Liver (tissue), 9 donors: Measurements from ENCODE around the gene SPTBN4. TPM values are rescaled to one million over a fixed set of nuclear protein-coding genes. Genes with fewer than 3 reads are reported as not detected.
"Not testable (repeated sequence)": the region's sequence is repeated elsewhere in the genome, so short reads cannot be mapped to it uniquely, and the experiment has no call there.

ENCODE experiments used
- DNase-seq: peaks from one replicate; pipeline ENCODE4 v3.0.0-alpha.2; 2017; ENCODE audit warnings: low spot score
- H3K27ac ChIP-seq, 2 donors: one replicate each; pipeline ENCODE4 v1.7.0; 2013; ENCODE audit warnings: inconsistent platforms in 2 of 2, low read length in 2 of 2, control low read depth in 1 of 2, low read depth in 1 of 2, mild to moderate bottlenecking in 1 of 2
- H3K27me3 ChIP-seq, 4 donors: one replicate each; pipeline versions ENCODE4 v1.6.1 to v1.7.0; 2013; ENCODE audit warnings: low read length in 3 of 4, inconsistent platforms in 1 of 4, mild to moderate bottlenecking in 1 of 4, moderate library complexity in 1 of 4; ENCODE audit not compliant: control insufficient read depth in 4 of 4, insufficient read depth in 4 of 4
- H3K36me3 ChIP-seq, 4 donors: one replicate each; pipeline versions ENCODE4 v1.6.1 to v1.7.0; 2013; ENCODE audit warnings: low read length in 3 of 4, mild to moderate bottlenecking in 3 of 4, low read depth in 1 of 4, moderate library complexity in 1 of 4; ENCODE audit not compliant: control insufficient read depth in 4 of 4, insufficient read depth in 3 of 4
- H3K4me1 ChIP-seq, 4 donors: one replicate each; pipeline versions ENCODE4 v1.6.1 to v1.7.0; 2013; ENCODE audit warnings: low read length in 3 of 4, mild to moderate bottlenecking in 3 of 4, moderate library complexity in 1 of 4; ENCODE audit not compliant: control insufficient read depth in 4 of 4, insufficient read depth in 4 of 4
- H3K4me3 ChIP-seq, 3 donors: one replicate each; pipeline versions ENCODE4 v1.6.1 to v1.7.0; 2013; ENCODE audit warnings: low read length in 3 of 3, control low read depth in 1 of 3, low read depth in 1 of 3, mild to moderate bottlenecking in 1 of 3
- H3K9ac ChIP-seq, 2 donors: one replicate each; pipeline ENCODE4 v1.7.0; 2013; ENCODE audit warnings: low read length in 2 of 2, mild to moderate bottlenecking in 2 of 2, moderate library complexity in 2 of 2, control low read depth in 1 of 2, low read depth in 1 of 2
- H3K9me3 ChIP-seq, 4 donors: one replicate each; pipeline versions ENCODE4 v1.6.1 to v1.7.0; 2013; ENCODE audit warnings: low read length in 3 of 4; ENCODE audit not compliant: control insufficient read depth in 4 of 4
- FOXA2 ChIP-seq: IDR thresholded peaks from 2 replicates; pipeline ENCODE4 v1.6.1; 2016; ENCODE audit warnings: antibody characterized with exemption
- GABPA ChIP-seq, 2 donors: IDR thresholded peaks in 1 of 2; conservative IDR thresholded peaks in 1 of 2; 2 replicates each; pipeline ENCODE4 v1.6.1; 2016; ENCODE audit warnings: antibody characterized with exemption in 2 of 2, mild to moderate bottlenecking in 1 of 2, moderate library complexity in 1 of 2
- HNF4G ChIP-seq: IDR thresholded peaks from 2 replicates; pipeline ENCODE4 v1.6.1; 2016; ENCODE audit warnings: antibody characterized with exemption
- NR2F2 ChIP-seq: IDR thresholded peaks from 2 replicates; pipeline ENCODE4 v1.6.1; 2016; ENCODE audit warnings: antibody characterized with exemption
- RAD21 ChIP-seq, 2 donors: IDR thresholded peaks; 2 replicates each; pipeline ENCODE4 v1.6.1; 2016; ENCODE audit warnings: antibody characterized with exemption in 2 of 2, mild to moderate bottlenecking in 2 of 2
- TAF1 ChIP-seq: conservative IDR thresholded peaks from 2 replicates; pipeline ENCODE4 v1.6.1; 2016; ENCODE audit warnings: antibody characterized with exemption, mild to moderate bottlenecking
- YY1 ChIP-seq: IDR thresholded peaks from 2 replicates; pipeline ENCODE4 v1.6.1; 2016; ENCODE audit warnings: antibody characterized with exemption, mild to moderate bottlenecking
- WGBS: extraction: QIAGEN DNeasy Blood & Tissue Kit; methylation state at CpG from one replicate; pipeline ENCODE4 v1.1.7; 2013; 5-methylcytosine and 5-hydroxymethylcytosine counted together
- polyA plus RNA-seq, 2 donors: library from polyadenylated mRNA; stranded (reverse) in 1 of 2; unstranded in 1 of 2; fragments of 200-250 nt in 1 of 2; fragments of >200 nt in 1 of 2; fragmentation: Nextera tagmentation in 1 of 2; extraction: Ambion mirVana in 1 of 2; gene quantifications; one replicate each; pipeline versions ENCODE4 v1.2.1 to v1.2.3, GENCODE V29; 2013 to 2015
- total RNA-seq, 2 donors: library from RNA; depleted of rRNA; stranded (reverse); fragments of >200 nt; gene quantifications; one replicate each; pipeline ENCODE4 v1.2.3, GENCODE V29; 2014
- TF ChIP-seq, protein P1 (sequence below): IDR thresholded peaks from 2 replicates; pipeline ENCODE4 v1.6.1; 2016; ENCODE audit warnings: antibody characterized with exemption
- TF ChIP-seq, protein P2 (sequence below): IDR thresholded peaks from 2 replicates; pipeline ENCODE4 v1.6.1; 2016; ENCODE audit warnings: antibody characterized with exemption, mild to moderate bottlenecking
- donor health status: healthy.
- donor health status: healthy.
- donor health status: healthy.
- donor health status: healthy.
- donor health status: healthy.

SPTBN4 gene
- total and polyA plus RNA-seq, 4 donors = 0.13 to 1.1 (median 0.62) TPM

DNA sequence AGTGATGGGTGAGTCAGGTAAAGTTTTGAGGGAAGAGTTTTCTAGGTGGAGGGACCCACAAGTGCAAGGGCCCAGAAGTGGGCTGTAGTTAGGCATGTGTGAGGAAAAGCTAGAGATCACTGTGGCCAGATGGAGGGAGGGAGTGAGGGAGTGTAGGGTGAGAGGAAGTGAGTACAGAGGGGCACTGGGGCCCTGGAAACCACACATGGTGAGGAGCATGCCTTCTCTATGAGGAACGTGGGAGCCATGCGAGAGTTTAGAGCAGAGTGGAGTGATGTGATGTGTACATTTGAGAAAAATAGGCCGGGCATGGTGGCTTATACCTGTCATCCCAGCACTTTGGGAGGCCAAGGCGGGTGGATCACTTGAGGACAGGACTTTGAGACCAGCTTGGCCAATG is 95.1 kb downstream of the SPTBN4 start (continued):
- TF ChIP-seq, protein P1, sequence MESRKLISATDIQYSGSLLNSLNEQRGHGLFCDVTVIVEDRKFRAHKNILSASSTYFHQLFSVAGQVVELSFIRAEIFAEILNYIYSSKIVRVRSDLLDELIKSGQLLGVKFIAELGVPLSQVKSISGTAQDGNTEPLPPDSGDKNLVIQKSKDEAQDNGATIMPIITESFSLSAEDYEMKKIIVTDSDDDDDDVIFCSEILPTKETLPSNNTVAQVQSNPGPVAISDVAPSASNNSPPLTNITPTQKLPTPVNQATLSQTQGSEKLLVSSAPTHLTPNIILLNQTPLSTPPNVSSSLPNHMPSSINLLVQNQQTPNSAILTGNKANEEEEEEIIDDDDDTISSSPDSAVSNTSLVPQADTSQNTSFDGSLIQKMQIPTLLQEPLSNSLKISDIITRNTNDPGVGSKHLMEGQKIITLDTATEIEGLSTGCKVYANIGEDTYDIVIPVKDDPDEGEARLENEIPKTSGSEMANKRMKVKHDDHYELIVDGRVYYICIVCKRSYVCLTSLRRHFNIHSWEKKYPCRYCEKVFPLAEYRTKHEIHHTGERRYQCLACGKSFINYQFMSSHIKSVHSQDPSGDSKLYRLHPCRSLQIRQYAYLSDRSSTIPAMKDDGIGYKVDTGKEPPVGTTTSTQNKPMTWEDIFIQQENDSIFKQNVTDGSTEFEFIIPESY = no peak
- TF ChIP-seq RAD21 (IDR thresholded peaks at IDR 0.05) = no peak
- no peak for TF ChIP-seq YY1

DNA sequence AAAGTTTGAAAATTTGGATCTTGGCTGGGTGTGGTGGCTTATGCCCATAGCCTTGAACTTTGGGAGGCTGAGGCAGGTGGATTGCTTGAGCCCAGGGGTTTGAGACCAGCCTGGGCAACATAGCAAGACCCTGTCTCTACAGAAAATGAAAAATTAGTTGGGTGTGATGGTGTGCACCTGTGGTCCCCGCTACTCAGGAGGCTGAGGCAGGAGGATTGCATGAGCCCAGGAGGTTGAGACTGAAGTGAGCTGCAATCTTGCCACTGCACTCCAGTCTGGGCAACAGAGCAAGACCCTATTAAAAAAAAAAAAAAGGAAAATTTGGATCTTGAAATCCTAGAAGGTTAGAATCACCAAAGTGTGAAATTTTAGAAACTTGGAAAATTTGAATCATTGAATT is 97.7 kb downstream of the SPTBN4 start:
- not testable (repeated sequence) for H3K27me3 ChIP-seq, H3K4me3 ChIP-seq, H3K27ac ChIP-seq, DNase-seq, H3K9ac ChIP-seq, H3K9me3 ChIP-seq, H3K4me1 ChIP-seq, H3K36me3 ChIP-seq
- 86% methylated on average over 1 of the region's 1 CpG for WGBS

DNA sequence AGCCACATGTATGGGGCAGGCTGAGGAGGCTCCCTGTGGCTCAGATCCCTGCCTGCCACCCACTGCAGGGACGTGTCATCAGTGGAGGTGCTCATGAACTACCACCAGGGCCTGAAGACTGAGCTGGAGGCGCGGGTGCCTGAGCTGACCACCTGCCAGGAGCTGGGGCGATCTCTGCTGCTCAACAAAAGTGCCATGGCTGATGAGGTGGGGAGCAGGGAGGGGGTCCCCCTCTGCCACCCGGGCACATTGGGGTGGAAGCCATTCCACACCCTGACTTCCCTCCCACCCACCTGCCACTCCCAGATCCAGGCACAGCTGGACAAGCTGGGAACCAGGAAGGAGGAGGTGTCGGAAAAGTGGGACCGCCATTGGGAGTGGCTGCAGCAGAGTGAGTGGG is 98.6 kb downstream of the SPTBN4 start:
- no peak overlapping the region for H3K9ac ChIP-seq
- DNase-seq = no peak
- no peak overlapping the region for H3K27ac ChIP-seq
- no peak for TF ChIP-seq NR2F2
- TF ChIP-seq, protein P1 = no peak
- no peak for TF ChIP-seq FOXA2
- TF ChIP-seq, protein P2, sequence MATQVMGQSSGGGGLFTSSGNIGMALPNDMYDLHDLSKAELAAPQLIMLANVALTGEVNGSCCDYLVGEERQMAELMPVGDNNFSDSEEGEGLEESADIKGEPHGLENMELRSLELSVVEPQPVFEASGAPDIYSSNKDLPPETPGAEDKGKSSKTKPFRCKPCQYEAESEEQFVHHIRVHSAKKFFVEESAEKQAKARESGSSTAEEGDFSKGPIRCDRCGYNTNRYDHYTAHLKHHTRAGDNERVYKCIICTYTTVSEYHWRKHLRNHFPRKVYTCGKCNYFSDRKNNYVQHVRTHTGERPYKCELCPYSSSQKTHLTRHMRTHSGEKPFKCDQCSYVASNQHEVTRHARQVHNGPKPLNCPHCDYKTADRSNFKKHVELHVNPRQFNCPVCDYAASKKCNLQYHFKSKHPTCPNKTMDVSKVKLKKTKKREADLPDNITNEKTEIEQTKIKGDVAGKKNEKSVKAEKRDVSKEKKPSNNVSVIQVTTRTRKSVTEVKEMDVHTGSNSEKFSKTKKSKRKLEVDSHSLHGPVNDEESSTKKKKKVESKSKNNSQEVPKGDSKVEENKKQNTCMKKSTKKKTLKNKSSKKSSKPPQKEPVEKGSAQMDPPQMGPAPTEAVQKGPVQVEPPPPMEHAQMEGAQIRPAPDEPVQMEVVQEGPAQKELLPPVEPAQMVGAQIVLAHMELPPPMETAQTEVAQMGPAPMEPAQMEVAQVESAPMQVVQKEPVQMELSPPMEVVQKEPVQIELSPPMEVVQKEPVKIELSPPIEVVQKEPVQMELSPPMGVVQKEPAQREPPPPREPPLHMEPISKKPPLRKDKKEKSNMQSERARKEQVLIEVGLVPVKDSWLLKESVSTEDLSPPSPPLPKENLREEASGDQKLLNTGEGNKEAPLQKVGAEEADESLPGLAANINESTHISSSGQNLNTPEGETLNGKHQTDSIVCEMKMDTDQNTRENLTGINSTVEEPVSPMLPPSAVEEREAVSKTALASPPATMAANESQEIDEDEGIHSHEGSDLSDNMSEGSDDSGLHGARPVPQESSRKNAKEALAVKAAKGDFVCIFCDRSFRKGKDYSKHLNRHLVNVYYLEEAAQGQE = no peak
- no peak for TF ChIP-seq GABPA (IDR thresholded peaks at IDR 0.05 in 1 of 2, conservative IDR thresholded peaks at IDR 0.05 in 1 of 2)
- no peak for TF ChIP-seq TAF1
- no peak for TF ChIP-seq YY1
- TF ChIP-seq HNF4G = no peak
- peaks cover 2 to 6% (median 3%) of the 10 kb centered on the region in 4 donors for H3K4me1 ChIP-seq
- peaks cover 0 to 4% (median 3%) of the 10 kb centered on the region in 4 donors for H3K27me3 ChIP-seq
- 81% methylated on average over 7 of the region's 7 CpGs for WGBS
- H3K4me3 ChIP-seq = no peak overlapping the region
- H3K9me3 ChIP-seq = no peaks in the 10 kb centered on the region
- H3K36me3 ChIP-seq = no peaks in the 10 kb centered on the region
